ENCODE data around the gene TBL1X. TPM values are rescaled to one million over a fixed set of nuclear protein-coding genes. Genes with fewer than 3 reads are reported as not detected.
A peak's percentile ranks its signal among the peaks of the same experiment; 100 is the strongest.

TBL1X gene
- total RNA-seq, 1 donor from 2014 or later, result 26.4 TPM

DNA sequence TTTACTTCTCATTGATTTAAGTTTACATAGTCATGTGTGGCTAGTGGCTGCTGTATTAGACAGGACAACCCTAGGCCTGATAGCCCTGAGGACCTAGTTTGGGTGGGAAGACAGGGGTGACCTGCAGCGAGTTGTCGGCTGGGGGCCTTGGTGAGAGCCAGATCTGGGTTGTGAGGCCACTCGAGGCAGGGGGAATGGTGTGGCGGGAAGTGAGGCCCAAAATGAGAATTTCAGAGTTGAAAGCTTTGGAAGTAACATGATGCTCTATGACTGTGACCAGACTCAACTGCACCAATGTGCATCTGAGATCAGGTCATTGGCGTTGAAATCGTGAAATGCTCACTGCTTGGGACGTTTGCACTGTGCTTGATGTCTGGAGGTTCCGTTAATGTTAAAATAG is 72.9 kb downstream of the TBL1X start:
- H3K9me3 ChIP-seq (ENCODE audit: insufficient read depth, low read depth, low read length), result no peaks in the 10 kb centered on the region
- no peak overlapping the region for H2AFZ ChIP-seq (ENCODE audit: low read depth, low read length)
- no peaks in the 10 kb centered on the region for H3K27me3 ChIP-seq (ENCODE audit: insufficient read depth, low read length)
- TF ChIP-seq, protein P1, sequence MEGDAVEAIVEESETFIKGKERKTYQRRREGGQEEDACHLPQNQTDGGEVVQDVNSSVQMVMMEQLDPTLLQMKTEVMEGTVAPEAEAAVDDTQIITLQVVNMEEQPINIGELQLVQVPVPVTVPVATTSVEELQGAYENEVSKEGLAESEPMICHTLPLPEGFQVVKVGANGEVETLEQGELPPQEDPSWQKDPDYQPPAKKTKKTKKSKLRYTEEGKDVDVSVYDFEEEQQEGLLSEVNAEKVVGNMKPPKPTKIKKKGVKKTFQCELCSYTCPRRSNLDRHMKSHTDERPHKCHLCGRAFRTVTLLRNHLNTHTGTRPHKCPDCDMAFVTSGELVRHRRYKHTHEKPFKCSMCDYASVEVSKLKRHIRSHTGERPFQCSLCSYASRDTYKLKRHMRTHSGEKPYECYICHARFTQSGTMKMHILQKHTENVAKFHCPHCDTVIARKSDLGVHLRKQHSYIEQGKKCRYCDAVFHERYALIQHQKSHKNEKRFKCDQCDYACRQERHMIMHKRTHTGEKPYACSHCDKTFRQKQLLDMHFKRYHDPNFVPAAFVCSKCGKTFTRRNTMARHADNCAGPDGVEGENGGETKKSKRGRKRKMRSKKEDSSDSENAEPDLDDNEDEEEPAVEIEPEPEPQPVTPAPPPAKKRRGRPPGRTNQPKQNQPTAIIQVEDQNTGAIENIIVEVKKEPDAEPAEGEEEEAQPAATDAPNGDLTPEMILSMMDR (IDR thresholded peaks at IDR 0.05; ENCODE audit: insufficient read depth, low read depth, low read length), result no peak
- no peak for TF ChIP-seq EZH2 (IDR thresholded peaks at IDR 0.05; ENCODE audit: insufficient read depth, low read length)
- Mint-ChIP-seq H3K27ac (ENCODE audit: unreplicated experiment) (no peak overlapping the region), H3K4me1 (ENCODE audit: low read depth, unreplicated experiment) (peaks cover 41% of the 10 kb centered on the region), H3K4me3 (ENCODE audit: unreplicated experiment) (no peak overlapping the region), H3K9me3 (ENCODE audit: unreplicated experiment) (no peaks in the 10 kb centered on the region), H3K36me3 (ENCODE audit: low read depth, unreplicated experiment) (peaks cover 4% of the 10 kb centered on the region), H3K27me3 (ENCODE audit: low read depth, unreplicated experiment) (no peaks in the 10 kb centered on the region)
- DNase-seq (ENCODE audit: low read depth) (no peak), FAIRE-seq (no peak)
- no peak overlapping the region for H3K4me3 ChIP-seq (ENCODE audit: insufficient read depth, low read depth, low read length)
- peaks cover 9% of the 10 kb centered on the region for H3K79me2 ChIP-seq (ENCODE audit: insufficient read depth, low read length)
- H3K36me3 ChIP-seq (ENCODE audit: insufficient read depth, low read length), result no peaks in the 10 kb centered on the region
- peaks cover 17% of the 10 kb centered on the region for H3K4me1 ChIP-seq (ENCODE audit: insufficient read depth, low read length)
- no peak overlapping the region for H3K9ac ChIP-seq (ENCODE audit: low read length)
- no peak overlapping the region for H3K27ac ChIP-seq (ENCODE audit: low read depth, low read length)
- H3K4me2 ChIP-seq (ENCODE audit: low read length), result no peak overlapping the region
- no peaks in the 10 kb centered on the region for H4K20me1 ChIP-seq (ENCODE audit: insufficient read depth, low read length)

DNA sequence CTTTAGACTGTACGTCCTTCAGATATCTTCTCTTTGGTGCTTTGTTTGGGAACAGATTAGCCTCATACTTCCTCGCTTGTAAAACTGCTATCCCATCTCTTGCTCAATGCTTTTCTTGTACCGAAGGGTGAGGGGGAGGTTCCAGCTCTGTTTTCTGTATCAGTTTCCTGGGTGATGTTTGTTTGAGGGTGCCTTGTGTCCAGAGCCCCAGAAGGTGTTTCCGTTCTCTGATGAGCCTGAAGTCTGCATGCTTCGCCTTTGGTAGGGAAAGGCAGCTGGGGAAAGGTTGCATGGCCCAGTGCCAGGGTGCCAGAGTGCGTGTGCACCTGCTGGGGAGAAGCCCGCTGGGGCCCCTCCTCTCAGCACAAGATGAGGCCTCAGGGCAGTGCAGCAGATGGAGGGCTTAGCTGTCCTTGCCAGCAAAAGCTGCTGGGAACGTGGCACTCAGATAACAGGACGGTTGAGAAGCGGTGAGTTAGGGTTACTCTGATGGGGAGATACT is 73.7 kb downstream of the TBL1X start:
- Histone ChIP-seq H2AFZ (ENCODE audit: low read depth, low read length) (no peak overlapping the region), H3K27me3 (ENCODE audit: insufficient read depth, low read length) (no peaks in the 10 kb centered on the region), H3K9me3 (ENCODE audit: insufficient read depth, low read depth, low read length) (no peaks in the 10 kb centered on the region), H3K36me3 (ENCODE audit: insufficient read depth, low read length) (no peaks in the 10 kb centered on the region), H3K4me3 (ENCODE audit: insufficient read depth, low read depth, low read length) (no peak overlapping the region), H4K20me1 (ENCODE audit: insufficient read depth, low read length) (no peaks in the 10 kb centered on the region), H3K27ac (ENCODE audit: low read depth, low read length) (no peak overlapping the region), H3K79me2 (ENCODE audit: insufficient read depth, low read length) (peaks cover 4% of the 10 kb centered on the region), H3K9ac (ENCODE audit: low read length) (no peak overlapping the region), H3K4me2 (ENCODE audit: low read length) (no peak overlapping the region), H3K4me1 (ENCODE audit: insufficient read depth, low read length) (peaks cover 16% of the 10 kb centered on the region)
- H3K9me3 Mint-ChIP-seq (ENCODE audit: unreplicated experiment), result no peaks in the 10 kb centered on the region
- no peak for TF ChIP-seq EZH2 (IDR thresholded peaks at IDR 0.05; ENCODE audit: insufficient read depth, low read length)
- TF ChIP-seq, protein P1 (IDR thresholded peaks at IDR 0.05; ENCODE audit: insufficient read depth, low read depth, low read length), result no peak
- H3K27ac Mint-ChIP-seq (ENCODE audit: unreplicated experiment), result no peak overlapping the region
- H3K36me3 Mint-ChIP-seq (ENCODE audit: low read depth, unreplicated experiment), result peaks cover 4% of the 10 kb centered on the region
- peaks cover 34% of the 10 kb centered on the region for H3K4me1 Mint-ChIP-seq (ENCODE audit: low read depth, unreplicated experiment)
- DNase-seq (ENCODE audit: low read depth) (no peak), FAIRE-seq (no peak)
- no peaks in the 10 kb centered on the region for H3K27me3 Mint-ChIP-seq (ENCODE audit: low read depth, unreplicated experiment)
- no peak overlapping the region for H3K4me3 Mint-ChIP-seq (ENCODE audit: unreplicated experiment)

DNA sequence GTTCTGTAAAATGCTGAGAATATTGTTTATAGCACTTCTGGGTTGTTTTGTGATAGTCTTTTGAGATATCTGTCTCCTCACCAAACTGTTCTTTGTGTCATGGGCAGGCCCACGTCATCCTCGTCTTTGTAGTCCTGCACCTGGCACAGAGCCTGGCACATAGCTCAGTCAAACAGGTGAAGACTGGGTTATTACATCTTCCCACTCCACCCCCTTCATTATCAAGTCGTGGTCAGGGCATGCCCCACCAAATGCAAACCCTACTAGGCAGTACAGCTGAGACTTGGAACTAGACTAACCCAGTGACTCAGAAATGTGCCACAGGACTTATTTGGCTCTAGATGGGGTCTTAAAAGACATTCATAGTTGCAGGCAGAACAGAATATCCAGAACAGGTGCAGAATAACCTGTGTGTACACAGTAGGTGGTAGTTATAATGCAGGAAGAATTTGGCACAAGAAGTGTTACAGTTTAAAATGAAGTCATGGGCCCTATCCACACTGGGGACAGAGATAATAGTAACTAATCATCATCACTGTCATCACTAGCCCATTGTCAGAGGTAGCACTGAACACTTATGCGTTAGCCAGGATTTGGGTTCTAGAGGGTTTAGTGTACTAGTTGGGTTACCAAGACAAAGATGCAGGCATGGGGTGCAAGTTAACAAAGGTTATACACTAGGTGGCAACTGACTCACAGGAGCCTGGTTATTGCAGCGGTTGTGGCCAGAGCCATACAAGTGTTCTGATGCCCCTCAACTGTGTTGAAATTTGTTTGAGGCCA is 74.9 kb downstream of the TBL1X start:
- no peaks in the 10 kb centered on the region for H3K27me3 Mint-ChIP-seq (ENCODE audit: low read depth, unreplicated experiment)

More for the DNA sequence above, 74.9 kb downstream of the TBL1X start:
- peaks cover 13% of the 10 kb centered on the region for H3K4me1 ChIP-seq (ENCODE audit: insufficient read depth, low read length)
- no peak overlapping the region for H3K9ac ChIP-seq (ENCODE audit: low read length)
- H3K9me3 ChIP-seq (ENCODE audit: insufficient read depth, low read depth, low read length), result no peaks in the 10 kb centered on the region
- no peaks in the 10 kb centered on the region for H3K36me3 ChIP-seq (ENCODE audit: insufficient read depth, low read length)
- Mint-ChIP-seq H3K9me3 (ENCODE audit: unreplicated experiment) (no peaks in the 10 kb centered on the region), H3K4me1 (ENCODE audit: low read depth, unreplicated experiment) (peaks cover 29% of the 10 kb centered on the region), H3K36me3 (ENCODE audit: low read depth, unreplicated experiment) (peaks cover 4% of the 10 kb centered on the region), H3K27ac (ENCODE audit: unreplicated experiment) (no peak overlapping the region), H3K4me3 (ENCODE audit: unreplicated experiment) (no peak overlapping the region)
- DNase-seq (ENCODE audit: low read depth) (no peak), FAIRE-seq (peak; percentile 56)
- no peak overlapping the region for H3K27ac ChIP-seq (ENCODE audit: low read depth, low read length)
- H2AFZ ChIP-seq (ENCODE audit: low read depth, low read length), result no peak overlapping the region
- no peak for TF ChIP-seq EZH2 (IDR thresholded peaks at IDR 0.05; ENCODE audit: insufficient read depth, low read length)
- TF ChIP-seq, protein P1 (IDR thresholded peaks at IDR 0.05; ENCODE audit: insufficient read depth, low read depth, low read length), result no peak
- no peaks in the 10 kb centered on the region for H3K79me2 ChIP-seq (ENCODE audit: insufficient read depth, low read length)
- no peaks in the 10 kb centered on the region for H4K20me1 ChIP-seq (ENCODE audit: insufficient read depth, low read length)
- no peaks in the 10 kb centered on the region for H3K27me3 ChIP-seq (ENCODE audit: insufficient read depth, low read length)
- no peak overlapping the region for H3K4me2 ChIP-seq (ENCODE audit: low read length)
- H3K4me3 ChIP-seq (ENCODE audit: insufficient read depth, low read depth, low read length), result no peak overlapping the region

Data from astrocyte (in vitro differentiated cells and primary cell).